Choroid plexus epithelial cell (primary cell): Measurements from ENCODE around the gene STK17B.

Experiments
- DNase-seq: peaks from one replicate; pipeline ENCODE4 v3.0.0-alpha.2; 2010; ENCODE audit warnings: low read depth
- H3K4me3 ChIP-seq: 2 replicates; pipeline ENCODE4 v1.5.1; 2011; ENCODE audit warnings: low read depth, mild to moderate bottlenecking, control low read depth, low read length, moderate library complexity
- TF ChIP-seq, protein P1 (sequence below): conservative IDR thresholded peaks from 2 replicates; pipeline ENCODE4 v1.5.1; 2011; ENCODE audit warnings: low read depth, mild to moderate bottlenecking, control low read depth, inconsistent platforms, low read length, moderate library complexity

The STK17B gene

DNA sequence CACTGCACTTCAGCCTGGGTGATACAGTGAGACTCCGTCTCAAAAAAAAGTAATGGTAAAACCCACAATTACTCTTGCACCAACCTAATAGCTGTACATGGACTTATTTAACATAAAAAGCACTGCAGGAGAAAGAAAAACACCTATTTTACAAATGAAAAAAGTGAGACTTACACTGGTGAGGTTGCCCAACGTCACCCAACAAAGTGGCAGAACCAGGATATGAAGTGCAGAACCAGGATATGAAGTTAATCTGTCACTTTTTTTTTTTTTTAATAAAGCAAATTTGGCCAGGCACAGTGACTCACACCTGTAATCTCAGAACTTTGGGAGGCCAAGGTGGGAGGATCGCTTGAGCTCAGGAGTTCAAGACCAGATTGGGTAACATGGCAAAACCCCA lies 13.5 kb upstream of the STK17B start:
- no peak for DNase-seq
- TF ChIP-seq, protein P1, sequence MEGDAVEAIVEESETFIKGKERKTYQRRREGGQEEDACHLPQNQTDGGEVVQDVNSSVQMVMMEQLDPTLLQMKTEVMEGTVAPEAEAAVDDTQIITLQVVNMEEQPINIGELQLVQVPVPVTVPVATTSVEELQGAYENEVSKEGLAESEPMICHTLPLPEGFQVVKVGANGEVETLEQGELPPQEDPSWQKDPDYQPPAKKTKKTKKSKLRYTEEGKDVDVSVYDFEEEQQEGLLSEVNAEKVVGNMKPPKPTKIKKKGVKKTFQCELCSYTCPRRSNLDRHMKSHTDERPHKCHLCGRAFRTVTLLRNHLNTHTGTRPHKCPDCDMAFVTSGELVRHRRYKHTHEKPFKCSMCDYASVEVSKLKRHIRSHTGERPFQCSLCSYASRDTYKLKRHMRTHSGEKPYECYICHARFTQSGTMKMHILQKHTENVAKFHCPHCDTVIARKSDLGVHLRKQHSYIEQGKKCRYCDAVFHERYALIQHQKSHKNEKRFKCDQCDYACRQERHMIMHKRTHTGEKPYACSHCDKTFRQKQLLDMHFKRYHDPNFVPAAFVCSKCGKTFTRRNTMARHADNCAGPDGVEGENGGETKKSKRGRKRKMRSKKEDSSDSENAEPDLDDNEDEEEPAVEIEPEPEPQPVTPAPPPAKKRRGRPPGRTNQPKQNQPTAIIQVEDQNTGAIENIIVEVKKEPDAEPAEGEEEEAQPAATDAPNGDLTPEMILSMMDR: no peak
- no peak overlapping the region for H3K4me3 ChIP-seq

DNA sequence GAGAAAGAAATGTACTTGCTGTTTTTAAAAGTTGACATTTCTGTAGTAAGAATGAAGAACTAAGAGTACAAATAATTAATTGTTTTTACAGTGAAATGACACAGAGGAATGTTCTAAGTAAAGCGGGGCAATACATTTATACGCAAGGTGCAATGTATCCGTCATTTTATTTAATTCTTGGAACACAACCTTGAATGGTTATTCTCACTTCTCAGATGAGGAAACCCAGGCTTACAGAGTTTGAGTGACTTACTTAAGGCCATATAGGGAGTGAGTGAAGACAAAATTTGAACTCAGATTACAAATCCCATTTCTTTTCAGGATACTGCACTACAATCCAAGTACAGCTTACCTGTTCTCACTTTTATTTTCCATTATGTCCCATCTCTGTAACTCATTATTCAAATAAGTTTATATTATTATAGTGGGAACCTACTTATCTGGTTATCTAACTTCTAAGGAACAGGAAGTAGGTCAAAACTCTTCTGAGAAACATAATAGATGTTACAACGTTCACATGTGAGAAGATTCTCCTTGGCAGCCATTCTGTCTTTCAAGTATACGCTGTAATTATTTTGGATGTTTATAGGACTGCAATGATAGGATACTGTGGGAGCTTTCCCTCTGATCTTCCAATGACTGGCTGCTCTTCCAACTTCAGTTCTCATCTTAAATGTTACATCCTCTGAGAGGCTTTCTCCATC lies 12.3 kb upstream of the STK17B start:
- TF ChIP-seq, protein P1: no peak
- no peak overlapping the region for H3K4me3 ChIP-seq
- no peak for DNase-seq

DNA sequence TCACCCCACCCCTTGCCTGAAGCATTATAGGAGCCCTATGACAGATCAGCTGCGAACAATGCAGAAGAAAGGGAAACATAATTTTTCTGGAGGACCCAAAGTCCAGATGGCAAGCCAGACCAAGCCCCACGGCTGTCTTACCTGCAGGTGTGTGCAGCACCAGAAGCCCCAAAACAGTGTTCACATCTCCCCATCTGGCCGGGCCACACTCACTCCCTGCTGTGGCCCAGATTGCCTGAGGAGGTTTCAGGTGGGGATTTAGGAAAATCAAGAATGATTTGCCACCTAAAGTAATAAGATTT lies 11.7 kb upstream of the STK17B start:
- TF ChIP-seq, protein P1: no peak
- no peak for DNase-seq
- H3K4me3 ChIP-seq: no peak overlapping the region

DNA sequence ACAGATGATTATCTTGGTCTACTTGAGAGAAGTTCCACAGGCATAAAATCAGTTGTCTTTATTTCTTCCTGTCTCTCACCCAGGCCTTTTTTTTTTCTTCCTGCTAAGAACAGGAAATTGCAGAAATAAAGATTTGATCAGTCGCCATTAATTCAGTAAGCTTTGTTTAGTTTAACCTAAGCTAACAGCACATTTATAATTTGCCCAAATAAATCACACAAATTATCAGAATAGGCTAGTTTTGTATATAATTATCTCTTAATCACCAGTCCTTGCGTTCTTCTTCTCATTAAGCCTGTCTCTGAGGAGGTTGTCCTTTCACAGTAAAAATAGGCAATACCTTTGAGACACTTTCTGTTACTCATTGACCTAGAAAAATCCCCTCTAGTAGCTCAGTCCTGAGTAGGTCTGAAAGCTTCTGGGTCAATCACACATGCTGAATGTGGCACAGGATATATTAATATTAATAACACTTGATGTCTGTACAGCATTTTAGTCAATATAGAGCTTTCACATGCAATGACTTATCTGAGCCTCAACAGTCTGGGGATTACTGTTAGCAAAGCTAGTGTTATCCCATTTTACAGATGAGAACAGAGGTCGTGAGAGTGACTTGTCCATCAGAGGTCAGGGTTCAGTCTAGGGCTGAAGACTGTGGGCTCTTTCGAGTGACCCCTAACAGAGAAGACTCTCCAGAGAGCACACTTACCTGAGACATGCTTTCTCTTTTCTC lies 11.2 kb upstream of the STK17B start:
- DNase-seq: no peak
- TF ChIP-seq, protein P1: no peak
- no peak overlapping the region for H3K4me3 ChIP-seq

DNA sequence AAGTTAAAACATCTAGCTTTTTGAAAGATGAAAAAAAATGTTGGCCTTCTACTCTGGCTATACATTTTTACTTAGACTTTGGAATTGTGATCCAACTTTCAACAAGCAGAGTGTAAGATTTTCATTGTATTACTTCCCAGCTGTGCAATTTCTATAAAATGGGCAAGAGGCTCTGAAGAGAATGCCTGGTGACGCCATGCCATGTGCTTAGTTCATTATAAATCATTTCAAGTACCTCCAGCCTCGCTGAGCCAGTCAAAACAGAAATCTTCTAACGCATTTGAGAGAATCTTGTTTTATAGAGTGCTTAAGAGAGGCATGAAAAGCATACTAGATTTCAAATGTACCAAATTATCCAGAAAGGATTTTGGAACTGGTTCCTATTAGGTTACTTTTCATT lies 10.1 kb upstream of the STK17B start:
- H3K4me3 ChIP-seq: no peak overlapping the region
- TF ChIP-seq, protein P1: no peak
- DNase-seq: no peak

DNA sequence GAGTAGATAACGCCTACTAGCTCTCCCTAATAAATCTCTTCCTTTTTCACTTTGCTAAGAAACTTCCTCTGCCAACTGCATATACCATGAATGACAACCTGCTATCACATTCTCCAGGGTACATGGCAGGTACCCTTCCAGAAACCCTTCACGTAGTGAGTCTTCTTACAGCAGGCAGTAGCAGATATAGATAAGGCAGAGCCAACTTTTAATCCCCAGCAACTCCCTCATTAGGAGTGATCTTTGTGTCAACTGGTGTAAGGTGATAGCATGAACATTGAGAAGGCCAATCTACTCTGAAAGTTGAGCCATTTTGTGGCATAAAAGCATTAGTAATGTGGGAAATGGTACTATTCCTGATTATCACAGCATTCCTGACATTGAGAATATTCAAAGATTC lies 5.7 kb upstream of the STK17B start:
- no peak for DNase-seq
- H3K4me3 ChIP-seq: no peak overlapping the region
- TF ChIP-seq, protein P1: no peak
